Measurements from ENCODE around the gene PRKAG1.

Gene PRKAG1

GRCh38 chr12:49030714-49031572 lies 12.4 kb upstream of the PRKAG1 start:
- DNase-seq, result no peak

GRCh38 chr12:49030119-49030518 lies 11.5 kb upstream of the PRKAG1 start:
- no peak for DNase-seq

- no peak for DNase-seq
These were observed 10.2 kb upstream of the PRKAG1 start for GRCh38 chr12:49028666-49029275.

- DNase-seq, result no peak
These were observed 9.4 kb upstream of the PRKAG1 start for GRCh38 chr12:49027846-49028555.

- no peak for DNase-seq
These were observed 8.3 kb upstream of the PRKAG1 start for GRCh38 chr12:49026678-49027480.

GRCh38 chr12:49026101-49026500 lies 7.5 kb upstream of the PRKAG1 start:
- no peak for DNase-seq

- no peak for DNase-seq
These were observed 6.9 kb upstream of the PRKAG1 start for GRCh38 chr12:49025463-49025862.

GRCh38 chr12:49024543-49024942 lies 6.0 kb upstream of the PRKAG1 start:
- no peak for DNase-seq

GRCh38 chr12:49023812-49024211 lies 5.2 kb upstream of the PRKAG1 start:
- DNase-seq, result no peak

- DNase-seq, result no peak
These were observed 4.1 kb upstream of the PRKAG1 start for GRCh38 chr12:49022558-49023178.

GRCh38 chr12:49021292-49021915 lies 2.8 kb upstream of the PRKAG1 start:
- no peak for DNase-seq

GRCh38 chr12:49020441-49020840 lies 1.9 kb upstream of the PRKAG1 start:
- DNase-seq, result no peak

- DNase-seq, result peak; percentile 59 to 62
These were observed 1.1 kb upstream of the PRKAG1 start for GRCh38 chr12:49019443-49020324.

GRCh38 chr12:49019120-49019430 lies 499 bp upstream of the PRKAG1 start:
- no peak for DNase-seq

GRCh38 chr12:49017891-49018260 lies 700 bp downstream of the PRKAG1 start:
- DNase-seq, result peak; percentile 70 to 74

GRCh38 chr12:49015196-49015595 lies 3.4 kb downstream of the PRKAG1 start:
- no peak for DNase-seq

GRCh38 chr12:49014547-49014946 lies 4.0 kb downstream of the PRKAG1 start:
- DNase-seq, result no peak

GRCh38 chr12:49013428-49013827 lies 5.1 kb downstream of the PRKAG1 start:
- no peak for DNase-seq

- DNase-seq, result no peak
These were observed 5.8 kb downstream of the PRKAG1 start for GRCh38 chr12:49012739-49013138.

- no peak for DNase-seq
These were observed 8.4 kb downstream of the PRKAG1 start for GRCh38 chr12:49010092-49010668.

- DNase-seq, result no peak
These were observed 9.6 kb downstream of the PRKAG1 start for GRCh38 chr12:49008943-49009342.
